Breast epithelium (tissue), 3 donors: ENCODE data around the gene CCDC83.

Experiments
- CTCF ChIP-seq, 3 donors: fragments of 450-650 bp; IDR thresholded peaks; one replicate each; pipeline ENCODE4 v1.5.1; 2016 to 2017; ENCODE audit warnings: antibody characterized with exemption in 3 of 3, mild to moderate bottlenecking in 3 of 3, moderate library complexity in 3 of 3
- POLR2A ChIP-seq: fragments of 450-650 bp; IDR thresholded peaks from one replicate; pipeline ENCODE4 v1.6.1; 2016; ENCODE audit warnings: antibody characterized with exemption, mild to moderate bottlenecking, moderate library complexity
- POLR2AphosphoS5 ChIP-seq, 3 donors: sonication (generic); formaldehyde crosslinking; IDR thresholded peaks; one replicate each; pipeline ENCODE4 v1.6.1; 2017; ENCODE audit warnings: antibody characterized with exemption in 3 of 3

GRCh38 chr11:85961930-85962363 lies 106.8 kb downstream of the CCDC83 start:
- TF ChIP-seq CTCF (IDR thresholded peaks at IDR 0.05) (no peak), POLR2A (no peak), POLR2AphosphoS5 (IDR thresholded peaks at IDR 0.05) (no peak)
